Activated gamma-delta T cell treated with Interleukin-2 at 50 U/mL for 16 hours (primary cell): Measurements from ENCODE around the gene PRKCB.
"Not testable (repeated sequence)": the region's sequence is repeated elsewhere in the genome, so short reads cannot be mapped to it uniquely, and the experiment has no call there.

Source experiments
- DNase-seq: peaks from one replicate; pipeline ENCODE4 v3.0.0-alpha.2; 2020

PRKCB gene

DNA sequence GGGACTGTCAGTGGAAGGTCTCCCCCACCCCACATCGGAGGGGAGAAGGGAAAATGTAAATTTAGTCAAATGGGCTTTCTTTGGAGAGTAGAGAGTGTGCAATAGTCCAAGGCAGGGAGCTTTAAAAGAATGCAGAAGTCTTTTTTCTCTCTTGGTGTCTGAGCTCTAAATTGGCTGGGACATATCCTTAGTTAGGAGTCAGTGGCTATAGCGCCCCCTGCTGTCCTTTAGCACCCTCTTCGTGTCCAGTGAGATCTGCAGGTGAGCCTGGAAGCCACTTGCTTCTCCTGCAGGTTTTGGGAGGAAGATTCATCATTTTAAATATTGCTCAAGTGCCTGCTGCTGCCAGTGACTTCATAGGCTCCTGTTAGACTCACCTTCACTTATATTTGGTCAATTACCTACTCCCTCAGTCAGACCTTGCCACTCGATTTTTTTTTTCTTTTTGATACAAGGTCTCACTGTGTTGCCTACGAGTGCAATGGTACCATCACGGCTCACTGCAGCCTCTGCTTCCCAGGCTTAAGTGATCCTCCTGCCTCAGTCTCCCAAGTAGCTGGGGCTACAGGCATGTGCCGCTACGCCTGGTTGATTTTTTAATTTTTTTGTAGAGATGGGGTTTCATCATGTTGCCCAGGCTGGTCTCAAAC, 174.8 kb downstream of the PRKCB start:
- peak; percentile 82 for DNase-seq

DNA sequence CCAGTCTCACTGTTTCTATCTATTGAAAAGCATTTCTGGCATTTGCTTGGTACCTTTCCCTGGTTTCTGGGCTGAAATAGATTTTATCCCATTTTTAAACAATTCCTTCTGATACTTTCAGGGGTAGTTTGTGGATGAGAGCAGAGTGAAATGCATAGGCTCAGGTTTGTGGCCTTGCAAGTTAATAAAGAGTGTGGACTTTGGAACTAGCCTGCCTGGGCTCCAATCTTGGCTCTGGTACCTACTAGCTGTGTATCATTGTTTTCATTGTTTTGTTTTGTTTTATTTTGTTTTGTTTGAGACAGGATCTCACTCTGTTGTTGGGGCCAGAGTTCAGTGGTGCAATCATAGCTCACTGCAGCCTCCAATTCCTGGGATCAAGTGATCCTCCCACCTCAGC, 175.5 kb downstream of the PRKCB start:
- no peak for DNase-seq

DNA sequence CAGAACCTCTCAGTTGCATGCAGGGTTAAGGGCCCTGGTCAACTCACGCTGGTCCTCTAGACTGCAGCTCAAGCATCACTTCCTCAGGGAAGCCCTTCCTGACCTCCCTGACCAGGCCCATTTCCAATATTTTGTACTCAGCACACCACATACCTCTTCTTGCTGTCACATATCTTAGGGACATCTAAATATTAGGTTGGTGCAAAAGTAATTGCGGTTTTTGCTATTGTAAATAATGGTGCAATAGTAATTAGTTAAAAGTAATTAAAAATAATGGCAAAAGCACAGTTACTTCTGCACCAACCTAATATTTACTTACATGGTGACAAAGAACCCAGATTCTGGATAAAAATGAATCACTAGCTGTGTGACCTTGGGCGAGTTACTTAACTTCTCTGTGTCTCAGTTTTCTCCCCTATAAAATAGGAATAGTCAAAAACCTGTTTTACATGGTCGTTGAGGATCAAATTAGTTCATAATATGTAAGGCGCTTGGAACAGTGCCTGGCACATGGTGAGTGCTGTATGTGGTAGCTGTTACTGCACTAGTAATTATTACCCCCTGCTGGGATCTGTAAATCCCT, 177.4 kb downstream of the PRKCB start:
- no peak for DNase-seq

DNA sequence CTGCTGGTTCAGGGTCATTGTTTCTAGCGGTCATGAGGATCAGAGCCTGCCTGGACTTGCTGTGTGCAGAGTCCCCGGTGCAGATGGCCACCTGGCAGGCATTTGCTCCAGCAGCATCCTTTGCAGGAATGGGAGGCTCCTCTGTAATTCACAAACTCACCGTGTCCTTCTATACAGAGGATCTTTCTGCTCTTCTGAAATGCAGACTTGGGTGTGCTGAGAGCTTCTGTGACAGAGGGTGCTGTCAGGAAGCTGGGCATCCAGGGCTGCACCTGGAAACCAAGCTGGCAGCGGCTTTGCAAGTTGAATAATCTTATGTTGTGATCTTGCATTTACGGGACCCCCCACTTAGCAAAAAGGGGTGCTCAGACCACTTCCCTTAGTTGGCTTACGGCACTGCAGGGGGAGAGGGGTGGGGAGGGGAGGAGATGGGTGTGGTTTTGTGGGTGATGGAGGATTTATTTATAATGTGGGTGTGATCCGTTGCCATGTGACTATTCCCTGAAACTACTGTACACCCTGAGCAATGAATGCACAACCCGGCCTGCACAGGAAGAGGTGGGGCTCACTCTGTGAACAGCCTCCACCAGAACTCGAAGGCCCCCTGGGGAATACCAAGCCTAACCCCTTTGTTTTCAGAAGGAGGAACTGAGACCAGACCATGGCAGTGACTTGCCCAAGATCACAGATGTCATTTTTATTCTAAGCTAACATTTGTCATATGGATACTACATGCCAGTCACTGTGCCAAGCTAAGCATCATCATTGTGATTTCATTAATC, 178.3 kb downstream of the PRKCB start:
- peak; percentile 60 for DNase-seq

DNA sequence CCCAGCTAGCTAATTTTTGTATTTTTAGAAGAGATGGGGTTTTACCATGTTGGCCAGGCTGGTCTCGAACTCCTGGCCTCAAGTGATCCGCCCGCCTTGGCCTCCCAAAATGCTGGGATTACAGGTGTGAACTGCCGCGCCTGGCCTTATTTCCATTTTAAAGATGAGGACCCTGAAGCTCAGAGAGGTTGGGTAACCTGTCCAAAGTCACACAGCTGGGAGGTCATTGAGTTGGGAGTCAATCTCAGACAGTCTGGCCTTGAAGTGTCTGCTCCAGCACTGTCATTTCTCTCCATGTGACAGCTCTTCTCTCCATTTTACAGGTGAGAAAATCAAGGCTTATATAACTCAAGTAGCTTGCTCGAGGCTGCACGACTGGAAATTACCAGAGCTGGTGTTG, 179.2 kb downstream of the PRKCB start:
- not testable (repeated sequence) for DNase-seq

DNA sequence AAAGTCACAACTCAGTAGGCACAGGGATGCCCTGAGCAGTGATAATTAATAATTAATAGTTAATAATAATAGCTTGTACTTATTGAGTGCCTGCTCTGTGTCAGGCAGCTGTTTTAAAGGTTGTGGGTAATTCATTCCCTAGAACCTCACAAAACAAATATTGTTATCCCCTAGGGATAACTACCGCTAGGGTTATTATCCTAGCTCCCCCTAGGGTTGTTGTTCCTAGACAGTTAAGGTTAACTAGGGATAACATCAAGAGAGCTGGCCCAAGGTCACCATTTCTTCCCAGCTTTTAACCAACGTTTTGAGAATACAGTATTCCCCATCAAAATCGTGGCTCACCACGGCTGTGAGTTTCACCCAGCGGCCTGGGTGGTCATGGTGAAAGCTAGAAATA, 180.1 kb downstream of the PRKCB start:
- no peak for DNase-seq

DNA sequence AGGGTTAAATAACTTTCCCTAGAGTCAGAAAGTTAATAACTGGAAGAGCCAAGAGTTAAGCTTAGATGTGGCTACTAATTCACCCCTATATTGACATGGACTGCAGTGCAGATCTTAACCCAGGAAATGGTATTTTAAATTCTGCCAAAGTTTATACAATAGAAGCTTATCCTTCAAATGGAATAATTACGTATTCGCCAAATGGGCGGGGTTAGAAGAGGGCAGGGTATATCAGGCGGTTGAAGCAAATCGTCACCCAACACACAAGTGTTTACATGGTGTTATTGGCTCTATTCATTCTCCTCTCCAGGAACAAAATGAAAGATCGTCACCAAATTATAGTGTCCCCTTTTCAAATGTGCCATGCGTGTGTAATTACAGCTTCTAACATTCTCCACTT, 182.7 kb downstream of the PRKCB start:
- no peak for DNase-seq

DNA sequence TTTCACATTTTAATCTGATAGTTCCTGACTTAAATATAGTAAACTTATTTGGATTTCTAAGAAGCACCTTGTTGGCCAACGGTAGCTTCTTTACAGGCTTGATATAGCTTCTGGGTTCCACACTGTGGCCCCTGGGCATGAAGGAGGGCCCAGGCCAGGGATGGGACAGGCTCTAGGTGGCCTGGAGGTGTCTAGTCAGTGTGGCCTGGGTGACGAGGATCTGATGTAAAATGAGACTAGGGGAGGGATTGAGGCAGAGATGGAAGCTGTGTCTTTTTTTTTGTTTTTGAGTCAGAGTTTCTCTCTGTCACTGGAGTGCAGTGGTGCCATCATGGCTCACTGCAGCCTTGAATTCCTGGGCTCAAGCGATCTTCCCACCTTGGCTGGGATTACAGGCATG, 187.0 kb downstream of the PRKCB start:
- DNase-seq, result no peak

DNA sequence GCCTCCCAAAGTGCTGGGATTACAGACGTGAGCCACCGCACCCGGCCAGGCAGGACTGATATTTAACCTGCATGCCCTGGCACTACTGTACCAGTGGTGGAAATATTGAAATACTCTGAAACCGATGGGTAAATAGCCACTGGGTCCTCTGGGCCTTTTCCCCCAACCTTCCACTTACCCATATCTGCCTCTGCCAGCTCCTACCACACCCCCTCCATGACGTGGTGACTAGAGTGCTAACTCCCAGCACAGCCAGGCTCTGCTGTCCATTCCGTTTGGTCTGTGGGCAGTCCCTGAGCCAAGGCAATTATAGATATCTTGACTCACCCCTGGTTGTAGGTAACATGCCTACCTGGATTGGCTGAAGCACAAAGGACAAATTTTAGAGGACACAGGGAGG, 187.8 kb downstream of the PRKCB start:
- DNase-seq, result no peak

DNA sequence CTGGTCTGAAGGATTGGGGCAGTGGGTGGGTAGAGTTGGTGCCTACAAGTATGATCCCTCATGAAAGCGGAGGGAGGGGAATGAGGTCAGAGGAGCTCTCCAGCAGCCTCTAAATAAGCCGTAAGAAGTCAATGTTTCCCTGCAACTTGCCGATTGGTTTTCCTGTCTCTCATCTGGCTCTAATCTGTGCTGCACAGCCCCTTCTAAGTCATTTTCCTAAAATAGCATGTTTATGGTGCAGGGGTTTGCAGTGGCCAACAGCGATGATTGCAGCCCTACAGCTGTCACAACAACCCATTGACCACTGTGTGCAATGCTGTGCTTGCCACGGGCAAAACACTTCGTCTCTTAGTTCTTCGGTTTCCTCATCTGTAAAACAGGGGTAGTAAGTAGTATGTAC, 189.2 kb downstream of the PRKCB start:
- no peak for DNase-seq

DNA sequence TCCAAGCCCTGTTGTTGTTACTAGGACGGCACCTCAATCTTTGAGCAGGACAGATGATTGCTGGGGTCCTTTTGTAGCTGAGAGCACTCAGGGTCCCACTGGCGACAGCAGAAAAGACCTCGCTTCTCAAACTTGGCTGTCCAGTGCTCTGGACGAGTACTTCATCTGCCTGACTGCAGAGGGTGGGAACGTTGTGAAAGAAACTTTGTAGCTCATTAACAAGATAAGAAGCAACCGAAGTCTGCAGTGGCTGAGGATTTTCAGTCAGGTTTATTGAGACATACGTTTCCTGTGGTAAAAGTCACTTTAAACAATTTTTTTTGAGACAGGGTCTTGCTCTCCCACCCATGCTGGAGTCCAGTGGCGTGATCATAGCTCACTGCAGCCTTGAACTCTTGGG, 191.7 kb downstream of the PRKCB start:
- no peak for DNase-seq

DNA sequence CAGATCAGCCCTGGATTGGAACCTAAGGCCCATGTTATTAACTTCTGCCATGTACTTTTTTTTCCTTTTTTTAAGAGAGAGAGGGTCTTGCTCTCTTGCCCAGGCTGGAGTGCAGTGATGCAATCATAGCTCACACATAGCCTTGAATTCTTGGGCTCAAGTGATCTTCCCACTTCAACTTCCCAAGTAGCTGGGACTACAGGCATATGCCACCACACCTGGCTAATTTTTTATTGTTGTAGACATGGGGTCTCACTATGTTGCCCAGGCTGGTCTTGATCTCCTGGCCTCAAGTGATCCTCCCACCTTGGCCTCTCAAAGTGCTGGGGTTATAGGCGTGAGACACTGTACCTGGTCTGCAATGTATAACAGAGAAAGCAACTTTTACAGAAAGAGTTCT, 194.1 kb downstream of the PRKCB start:
- DNase-seq, result not testable (repeated sequence)

DNA sequence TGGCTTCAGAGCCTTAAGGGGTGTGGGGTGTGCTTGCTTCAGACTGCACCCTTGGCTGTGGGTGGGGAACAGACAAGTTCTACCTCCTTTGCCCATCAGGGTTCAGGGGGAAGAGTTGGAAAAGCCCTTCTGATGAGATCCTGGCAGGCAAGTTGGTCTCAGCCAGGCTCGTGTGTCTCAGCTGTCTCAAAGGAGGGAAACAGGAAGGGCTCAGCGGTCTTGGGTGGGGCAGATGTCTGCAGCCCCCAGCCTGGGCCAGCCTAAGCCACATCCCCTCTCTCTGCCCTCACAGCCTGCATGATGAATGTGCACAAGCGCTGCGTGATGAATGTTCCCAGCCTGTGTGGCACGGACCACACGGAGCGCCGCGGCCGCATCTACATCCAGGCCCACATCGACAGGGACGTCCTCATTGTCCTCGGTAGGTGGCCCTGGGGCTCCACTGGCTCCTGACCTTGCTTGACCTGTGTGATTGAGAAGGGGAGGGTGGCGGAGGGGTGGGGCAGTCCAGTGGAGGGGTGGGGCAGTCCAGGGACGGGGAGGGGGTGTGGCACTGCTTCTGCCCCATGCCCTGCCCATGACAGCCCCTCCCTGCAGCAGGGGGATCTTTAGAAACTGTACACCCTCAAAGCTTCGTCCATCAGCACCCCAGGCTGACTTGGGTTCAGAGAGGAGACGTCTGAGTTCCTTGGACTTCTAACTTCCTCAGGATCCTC, 199.5 kb downstream of the PRKCB start:
- DNase-seq, result peak; percentile 56

DNA sequence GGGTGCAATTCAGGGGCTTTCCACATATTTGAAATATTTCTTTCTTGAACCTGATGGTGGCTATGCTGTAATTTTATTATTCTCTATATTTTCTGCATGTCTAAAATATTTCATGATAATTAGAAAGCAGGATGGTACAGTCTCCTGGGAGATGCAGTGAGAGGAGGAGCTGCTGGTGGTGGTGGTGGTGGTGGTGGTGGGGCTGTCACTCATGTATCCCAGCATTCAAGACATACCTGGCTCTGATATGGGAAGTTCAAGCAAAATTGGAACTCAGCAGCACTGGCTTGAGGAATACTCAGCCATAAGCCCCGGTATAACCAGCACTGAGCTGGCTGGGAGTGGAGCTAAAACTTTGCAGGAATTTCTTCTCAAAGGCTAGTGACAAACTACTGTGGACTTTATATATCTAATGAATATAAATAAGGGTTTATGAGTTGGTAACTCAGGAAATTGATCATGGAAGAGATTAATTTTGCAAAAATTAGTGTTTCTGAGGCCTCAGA, 200.3 kb downstream of the PRKCB start:
- DNase-seq, result no peak

DNA sequence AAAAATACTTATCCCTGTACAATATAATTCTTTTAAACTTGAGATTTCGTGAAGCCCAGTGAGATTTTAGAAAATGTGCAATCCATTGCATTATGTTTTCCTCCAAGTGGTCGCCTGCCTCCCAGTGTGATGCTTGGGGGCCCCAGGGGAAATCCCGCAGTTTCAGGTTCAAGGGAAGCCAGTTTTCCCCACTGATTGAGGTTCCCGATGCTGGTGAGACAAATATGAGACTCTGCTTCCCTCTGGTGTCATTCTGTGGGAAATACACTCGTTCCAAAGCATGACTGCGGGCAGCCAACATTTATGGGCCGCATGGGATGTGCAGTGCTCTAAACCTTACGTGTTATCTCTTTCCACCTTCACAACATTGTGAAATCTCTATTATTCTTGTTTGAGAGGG, 200.8 kb downstream of the PRKCB start:
- DNase-seq, result peak; percentile 28

DNA sequence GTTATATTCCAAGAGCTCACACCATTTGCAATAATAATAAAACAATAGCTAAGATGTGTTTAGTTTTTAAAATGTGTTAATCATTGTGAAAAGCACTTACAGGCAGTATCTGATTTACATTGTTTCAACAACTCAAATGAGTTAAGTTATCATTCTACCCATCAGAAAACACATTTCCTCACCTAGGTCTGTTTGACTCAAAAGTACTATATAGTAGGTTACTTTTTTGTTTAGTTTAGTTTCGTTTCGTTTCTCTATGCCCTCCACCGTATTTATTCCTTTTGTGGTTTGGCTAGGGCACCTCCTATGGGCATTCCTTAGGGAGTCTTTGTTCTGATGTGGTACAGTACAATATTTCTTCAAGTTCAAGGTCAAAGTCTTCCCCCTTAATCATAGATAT, 201.6 kb downstream of the PRKCB start:
- DNase-seq, result no peak

DNA sequence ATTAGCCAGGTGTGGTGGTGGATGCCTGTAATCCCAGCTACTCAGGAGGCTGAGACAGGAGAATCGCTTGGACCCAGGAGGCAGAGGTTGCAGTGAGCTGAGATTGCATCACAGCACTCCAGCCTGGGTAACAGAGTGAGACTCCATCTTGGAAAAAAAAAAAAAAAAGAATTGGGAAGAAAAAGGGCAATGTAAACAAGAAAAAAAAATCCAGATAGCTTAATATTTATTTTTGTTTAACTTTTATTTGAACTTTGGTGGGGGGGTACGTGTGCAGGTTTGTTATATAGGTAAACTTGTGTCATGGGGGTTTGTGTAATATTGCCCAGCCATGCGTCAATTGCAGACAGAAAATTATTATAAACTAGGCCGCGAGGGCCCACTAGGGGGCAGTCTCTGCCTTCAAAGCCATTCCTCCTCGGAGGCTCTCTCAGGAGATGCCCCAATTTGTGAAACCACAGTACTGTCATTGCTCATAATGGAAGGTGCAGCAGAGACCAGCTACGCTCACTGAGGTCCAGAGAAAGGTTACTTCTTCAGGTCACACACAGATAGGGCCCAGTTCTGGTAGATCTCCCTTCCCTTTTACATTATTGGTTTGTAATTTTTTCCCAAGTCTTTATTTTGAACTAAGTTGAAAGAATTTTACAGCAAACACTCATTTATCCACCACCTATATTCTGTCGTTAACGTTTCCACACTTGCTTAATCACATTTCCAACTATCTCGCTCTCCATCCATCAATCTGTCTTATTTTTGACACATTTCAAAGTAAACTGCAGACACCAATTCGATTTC, 206.2 kb downstream of the PRKCB start:
- peak; percentile 79 for DNase-seq

DNA sequence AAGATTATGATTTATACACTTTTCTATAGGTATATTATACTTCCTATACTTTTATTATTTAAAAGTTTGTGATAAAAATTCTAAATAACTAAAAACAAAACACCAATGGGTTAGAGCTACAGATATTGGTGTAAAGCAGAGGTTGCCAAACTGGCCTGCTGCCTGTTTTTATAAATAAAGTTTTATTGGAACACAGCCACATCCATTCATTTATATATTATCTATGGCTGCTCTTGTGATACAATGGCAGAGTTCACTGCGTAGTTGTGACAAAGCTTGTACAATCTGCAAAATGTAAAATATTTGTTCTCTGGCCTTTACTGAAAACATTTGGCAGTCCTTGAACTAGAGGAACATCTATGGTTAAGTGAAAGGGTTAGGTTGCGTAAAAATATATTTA, 208.7 kb downstream of the PRKCB start:
- DNase-seq, result no peak

DNA sequence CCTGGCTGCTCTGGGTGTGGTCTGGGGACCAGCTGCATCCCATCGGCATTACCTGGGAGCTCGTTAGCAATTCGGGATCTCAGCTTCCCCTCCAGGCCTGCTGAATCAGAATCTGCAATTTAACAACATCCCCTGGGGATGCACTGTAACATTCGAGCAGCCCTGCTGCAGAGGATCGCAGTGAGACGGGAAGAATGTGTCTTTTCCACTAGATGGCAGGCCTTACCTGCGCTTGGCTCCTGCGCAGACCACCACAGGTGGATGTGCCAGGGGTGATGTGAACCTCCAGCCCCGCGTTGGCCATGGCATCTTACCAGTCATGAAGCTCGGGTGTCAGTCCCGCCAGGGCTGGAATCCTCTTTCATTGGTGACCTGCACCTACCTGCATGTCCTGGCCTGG, 209.9 kb downstream of the PRKCB start:
- no peak for DNase-seq

DNA sequence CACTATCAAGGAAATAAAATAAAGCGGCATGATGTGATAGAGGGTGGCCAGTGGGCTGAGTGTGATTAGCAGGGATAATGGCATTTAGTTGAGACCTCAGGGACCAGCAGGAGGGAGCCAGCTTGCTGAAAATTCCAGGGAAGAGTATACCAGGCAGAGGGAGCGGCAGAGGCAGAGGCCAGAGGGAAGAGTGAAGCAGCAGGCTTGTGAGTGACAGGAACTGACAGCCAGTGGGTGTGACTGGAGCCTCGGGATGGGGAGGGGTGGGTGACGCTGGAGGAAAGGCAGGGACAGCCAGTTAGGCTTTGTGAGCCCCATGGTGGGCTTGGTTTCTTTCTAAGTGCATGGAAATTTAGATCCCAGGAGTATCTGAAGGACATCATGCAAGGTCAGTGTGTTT, 210.7 kb downstream of the PRKCB start:
- DNase-seq, result no peak

DNA sequence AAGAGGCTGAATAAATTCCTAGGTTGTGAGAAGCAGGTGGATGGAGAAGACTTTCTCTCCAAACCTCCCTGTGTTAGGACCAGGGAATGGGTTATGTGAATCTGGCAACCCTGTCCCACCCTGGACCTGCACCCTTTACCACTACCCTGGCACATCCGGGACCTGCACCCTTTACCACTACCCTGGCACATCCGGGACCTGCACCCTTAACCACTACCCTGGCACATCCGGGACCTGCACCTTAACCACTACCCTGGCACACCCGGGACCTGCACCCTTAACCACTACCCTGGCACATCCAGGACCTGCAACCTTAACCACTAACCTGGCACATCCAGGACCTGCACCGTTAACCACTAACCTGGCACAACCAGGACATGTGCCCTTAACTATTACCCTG, 213.3 kb downstream of the PRKCB start:
- no peak for DNase-seq

DNA sequence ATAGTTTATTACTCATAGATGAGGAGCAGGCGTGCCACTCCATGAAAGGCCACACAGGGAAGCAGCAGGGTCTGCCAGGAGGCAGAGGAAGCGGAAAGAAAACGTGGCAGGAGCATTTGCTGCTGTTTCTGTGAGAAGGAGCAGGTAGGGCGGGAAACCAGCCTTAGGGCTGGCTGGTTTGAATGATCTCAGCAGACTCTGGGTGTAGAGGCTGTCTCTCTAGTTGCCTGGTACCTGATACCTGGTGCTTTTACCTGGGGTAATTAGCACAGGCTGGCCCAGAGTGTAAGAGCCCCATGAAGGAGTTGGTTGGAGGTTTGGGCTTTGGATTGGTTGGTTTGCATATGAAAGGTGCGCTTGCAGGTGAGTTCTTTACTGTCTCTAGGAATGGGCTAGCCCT, 215.3 kb downstream of the PRKCB start:
- no peak for DNase-seq
